PC-3 (cell line): ENCODE data around the gene SHROOM1.
"Not testable (repeated sequence)": the region's sequence is repeated elsewhere in the genome, so short reads cannot be mapped to it uniquely, and the experiment has no call there.

Experiments
- CTCF ChIP-seq: fragments of 300-600 bp; sonication (generic); conservative IDR thresholded peaks from 2 replicates; pipeline ENCODE4 v1.5.1; 2017; ENCODE audit warnings: antibody characterized with exemption, low read depth, mild to moderate bottlenecking, low read length
- EZH2 ChIP-seq: fragments of 300-600 bp; sonication (generic); IDR thresholded peaks from one replicate; pipeline ENCODE4 v1.6.1; 2017; ENCODE audit warnings: antibody characterized with exemption, mild to moderate bottlenecking, low read length; ENCODE audit not compliant: unreplicated experiment
- EZH2phosphoT487 ChIP-seq: fragments of 300-600 bp; sonication (generic); IDR thresholded peaks from 2 replicates; pipeline ENCODE4 v1.6.1; 2018; ENCODE audit warnings: mild to moderate bottlenecking, antibody characterized with exemption, low read length, borderline replicate concordance

GRCh38 chr5:132806804-132807162, 23.7 kb downstream of the SHROOM1 start:
- TF ChIP-seq CTCF, EZH2phosphoT487, EZH2: not testable (repeated sequence)
